CD4-positive, alpha-beta T cell treated with Interleukin-1 beta for 1 hour (primary cell): Measurements from ENCODE around the gene KCNIP4.

ENCODE experiments used
- DNase-seq, 2 donors: peaks; one replicate each; pipeline ENCODE4 v3.0.0-alpha.2; 2020 to 2022

The KCNIP4 gene

GRCh38 chr4:21327976-21328700 lies 620.4 kb downstream of the KCNIP4 start:
- no peak for DNase-seq

GRCh38 chr4:21320034-21320433 lies 628.5 kb downstream of the KCNIP4 start:
- no peak for DNase-seq

- DNase-seq, result no peak
These were observed 640.9 kb downstream of the KCNIP4 start for GRCh38 chr4:21307709-21308108.

- DNase-seq, result no peak
These were observed 644.1 kb downstream of the KCNIP4 start for GRCh38 chr4:21304540-21304887.

GRCh38 chr4:21290562-21290961 lies 658.0 kb downstream of the KCNIP4 start:
- DNase-seq, result no peak

GRCh38 chr4:21276046-21276445 lies 672.5 kb downstream of the KCNIP4 start:
- DNase-seq, result no peak

- DNase-seq, result no peak
These were observed 677.0 kb downstream of the KCNIP4 start for GRCh38 chr4:21271439-21272052.

- no peak for DNase-seq
These were observed 700.2 kb downstream of the KCNIP4 start for GRCh38 chr4:21248331-21248730.

- no peak for DNase-seq
These were observed 706.4 kb downstream of the KCNIP4 start for GRCh38 chr4:21242163-21242562.

- DNase-seq, result no peak
These were observed 721.7 kb downstream of the KCNIP4 start for GRCh38 chr4:21226637-21227538.

GRCh38 chr4:21211846-21212245 lies 736.7 kb downstream of the KCNIP4 start:
- no peak for DNase-seq

GRCh38 chr4:21209860-21210259 lies 738.7 kb downstream of the KCNIP4 start:
- DNase-seq, result no peak

GRCh38 chr4:21205821-21206531 lies 742.6 kb downstream of the KCNIP4 start:
- DNase-seq, result no peak

GRCh38 chr4:21203416-21203815 lies 745.2 kb downstream of the KCNIP4 start:
- DNase-seq, result no peak

- DNase-seq, result no peak
These were observed 745.6 kb downstream of the KCNIP4 start for GRCh38 chr4:21202959-21203358.

- DNase-seq, result no peak
These were observed 749.9 kb downstream of the KCNIP4 start for GRCh38 chr4:21198683-21199082.

- no peak for DNase-seq
These were observed 752.9 kb downstream of the KCNIP4 start for GRCh38 chr4:21195682-21196081.

GRCh38 chr4:21192367-21192766 lies 756.2 kb downstream of the KCNIP4 start:
- DNase-seq, result no peak

GRCh38 chr4:21191317-21191716 lies 757.3 kb downstream of the KCNIP4 start:
- no peak for DNase-seq

GRCh38 chr4:21184788-21185187 lies 763.8 kb downstream of the KCNIP4 start:
- DNase-seq, result no peak

- no peak for DNase-seq
These were observed 766.9 kb downstream of the KCNIP4 start for GRCh38 chr4:21181716-21182115.

- no peak for DNase-seq
These were observed 770.7 kb downstream of the KCNIP4 start for GRCh38 chr4:21177871-21178270.

- DNase-seq, result no peak
These were observed 771.5 kb downstream of the KCNIP4 start for GRCh38 chr4:21177092-21177491.
